Mononuclear cell (primary cell): ENCODE data around the gene LGALS12. TPM values are rescaled to one million over a fixed set of nuclear protein-coding genes. Genes with fewer than 3 reads are reported as not detected.
"Not testable (repeated sequence)": the region's sequence is repeated elsewhere in the genome, so short reads cannot be mapped to it uniquely, and the experiment has no call there.

Source experiments
- H3K27me3 ChIP-seq: 2 replicates; pipeline ENCODE4 v1.6.0; 2011; ENCODE audit warnings: low read length, control low read depth; ENCODE audit not compliant: insufficient read depth
- H3K4me1 ChIP-seq: 2 replicates; pipeline ENCODE4 v1.5.1; 2011; ENCODE audit warnings: mild to moderate bottlenecking, low read length, control low read depth; ENCODE audit not compliant: insufficient read depth
- H3K4me3 ChIP-seq: 2 replicates; pipeline ENCODE4 v1.5.1; 2011; ENCODE audit warnings: mild to moderate bottlenecking, low read length, moderate library complexity
- H3K9me3 ChIP-seq: 2 replicates; pipeline ENCODE4 v1.5.1; 2011; ENCODE audit warnings: low read depth, mild to moderate bottlenecking, control low read depth, low read length
- total RNA-seq: library from RNA; depleted of rRNA; stranded (reverse); fragments of >200 nt; gene quantifications from one replicate; pipeline ENCODE4 v1.2.3, GENCODE V29; 2012

The LGALS12 gene
- total RNA-seq, 1 donor = 6.3 TPM

DNA sequence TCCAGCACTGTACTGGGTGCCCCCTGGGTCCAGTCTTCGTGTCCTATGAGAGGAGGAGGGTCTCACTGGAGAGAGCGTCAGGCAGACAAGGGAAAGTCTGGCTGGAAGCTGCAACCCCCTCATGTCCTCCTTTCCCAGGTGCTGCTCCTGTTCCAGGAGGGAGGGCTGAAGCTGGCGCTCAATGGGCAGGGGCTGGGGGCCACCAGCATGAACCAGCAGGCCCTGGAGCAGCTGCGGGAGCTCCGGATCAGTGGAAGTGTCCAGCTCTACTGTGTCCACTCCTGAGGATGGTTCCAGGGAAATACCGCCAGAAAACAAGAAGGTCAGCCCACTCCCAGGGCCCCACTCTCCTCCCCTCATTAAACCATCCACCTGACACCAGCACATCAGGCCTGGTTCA is 10.2 kb downstream of the LGALS12 start:
- Histone ChIP-seq H3K27me3 (no peaks in the 10 kb centered on the region), H3K4me1 (no peaks in the 10 kb centered on the region), H3K9me3 (no peaks in the 10 kb centered on the region), H3K4me3 (no peak overlapping the region)

DNA sequence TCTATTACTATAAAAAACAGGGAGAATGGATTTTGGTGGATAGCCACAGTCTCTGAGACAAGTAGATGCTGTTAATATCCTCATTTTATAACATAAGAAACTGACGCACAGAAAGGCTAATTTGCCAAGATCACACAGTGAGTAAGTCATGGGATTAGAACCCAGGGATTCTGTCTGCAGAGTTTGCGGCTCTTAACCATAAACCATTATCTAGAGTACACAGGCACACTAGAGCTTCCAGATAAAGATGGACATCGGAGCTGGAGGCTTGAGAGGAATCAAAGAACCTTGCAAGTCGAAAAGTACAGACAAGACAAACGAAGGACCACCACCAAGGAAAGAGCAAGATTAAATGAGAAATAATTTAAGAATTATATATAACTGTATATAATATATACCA is 11.3 kb downstream of the LGALS12 start:
- Histone ChIP-seq H3K4me1 (peaks cover 3% of the 10 kb centered on the region), H3K27me3 (no peaks in the 10 kb centered on the region), H3K9me3 (no peaks in the 10 kb centered on the region), H3K4me3 (no peak overlapping the region)

DNA sequence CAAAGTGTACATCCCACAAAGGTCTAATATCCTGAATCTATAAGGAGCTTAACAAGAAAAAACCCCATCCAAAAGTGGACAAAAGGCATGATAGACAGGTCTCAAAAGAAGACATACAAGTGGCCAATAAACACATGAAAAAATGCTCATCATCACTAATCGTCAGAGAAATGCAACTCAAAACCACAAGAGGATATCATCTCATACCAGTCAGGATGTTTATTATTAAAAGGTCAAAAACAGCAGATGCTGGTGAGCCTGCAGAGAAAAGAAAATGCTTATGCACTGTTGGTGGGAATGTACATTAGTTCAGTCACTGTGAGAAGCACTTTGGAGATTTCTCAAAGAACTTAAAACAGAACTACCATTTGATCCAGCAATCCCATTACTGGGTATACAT is 12.7 kb downstream of the LGALS12 start:
- H3K27me3 ChIP-seq = no peaks in the 10 kb centered on the region
- peaks cover 3% of the 10 kb centered on the region for H3K4me1 ChIP-seq
- no peaks in the 10 kb centered on the region for H3K9me3 ChIP-seq
- H3K4me3 ChIP-seq = no peak overlapping the region

DNA sequence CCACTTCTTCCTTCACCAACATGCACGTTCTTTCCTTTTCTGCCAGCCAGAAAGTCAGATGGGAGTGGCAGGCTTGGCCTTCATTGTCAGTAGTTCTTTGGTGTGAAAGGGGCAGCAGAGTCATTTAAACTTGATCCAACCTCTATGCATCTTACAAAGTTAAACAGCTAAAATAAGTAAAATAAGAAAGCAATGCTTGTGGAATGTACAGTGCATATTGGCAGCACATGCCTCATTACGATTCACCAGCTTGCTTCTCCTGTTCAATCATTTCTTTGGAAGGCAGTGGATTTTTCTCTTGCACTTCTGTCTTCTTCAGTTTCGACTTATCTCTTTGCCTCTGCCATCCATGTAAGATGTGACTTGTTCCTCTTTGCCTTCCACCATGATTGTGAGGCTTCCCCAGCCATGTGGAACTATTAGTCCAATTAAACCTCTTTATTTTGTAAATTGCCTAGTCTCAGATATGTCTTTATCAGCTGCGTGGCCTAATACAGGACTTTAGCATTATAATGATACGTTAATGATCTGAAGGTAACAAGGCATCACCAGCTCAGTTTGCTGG is 14.8 kb downstream of the LGALS12 start:
- no peaks in the 10 kb centered on the region for H3K9me3 ChIP-seq
- no peaks in the 10 kb centered on the region for H3K27me3 ChIP-seq
- peaks cover 3% of the 10 kb centered on the region for H3K4me1 ChIP-seq
- no peak overlapping the region for H3K4me3 ChIP-seq

DNA sequence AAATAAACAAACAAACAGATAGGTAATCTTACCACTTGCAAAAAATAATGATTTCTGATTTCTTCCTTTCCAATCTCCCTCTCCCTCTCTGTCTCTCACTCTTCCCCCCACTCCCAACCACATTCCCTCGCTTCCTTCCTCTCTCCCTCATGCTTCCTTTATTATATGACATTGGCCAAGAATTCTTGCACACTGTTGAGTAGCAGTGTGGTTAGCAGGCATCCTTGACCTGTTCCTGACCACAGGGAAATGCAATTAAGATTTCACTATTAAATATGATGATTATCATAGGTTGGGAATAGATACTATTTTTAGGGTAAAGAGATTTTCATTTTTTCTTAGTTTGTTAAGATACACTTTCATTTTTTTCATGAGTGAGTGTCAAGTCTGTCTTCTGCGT is 16.0 kb downstream of the LGALS12 start:
- H3K27me3 ChIP-seq = no peaks in the 10 kb centered on the region
- H3K4me1 ChIP-seq = peaks cover 3% of the 10 kb centered on the region
- H3K9me3 ChIP-seq = no peaks in the 10 kb centered on the region
- no peak overlapping the region for H3K4me3 ChIP-seq

DNA sequence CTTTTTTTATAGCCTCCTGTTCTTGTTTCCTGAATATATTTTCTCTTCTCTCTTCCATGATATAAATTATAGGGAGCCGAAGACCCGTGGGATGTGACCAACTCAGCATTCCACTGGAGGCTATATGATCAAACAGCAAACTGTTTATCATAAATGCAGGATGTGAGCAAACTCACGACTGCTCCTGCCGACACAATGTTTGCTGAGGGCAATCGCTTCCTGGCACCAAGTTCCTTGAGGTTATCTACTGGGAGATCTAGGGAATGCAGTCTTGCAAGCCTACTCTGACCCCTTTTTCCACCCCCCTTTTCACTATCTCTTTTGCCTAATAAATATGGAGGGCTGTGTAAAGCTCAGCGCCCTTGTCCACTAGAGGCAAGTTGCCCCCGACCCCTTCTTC is 17.3 kb downstream of the LGALS12 start:
- no peaks in the 10 kb centered on the region for H3K27me3 ChIP-seq
- H3K4me1 ChIP-seq = peaks cover 3% of the 10 kb centered on the region
- no peaks in the 10 kb centered on the region for H3K9me3 ChIP-seq
- H3K4me3 ChIP-seq = no peak overlapping the region

DNA sequence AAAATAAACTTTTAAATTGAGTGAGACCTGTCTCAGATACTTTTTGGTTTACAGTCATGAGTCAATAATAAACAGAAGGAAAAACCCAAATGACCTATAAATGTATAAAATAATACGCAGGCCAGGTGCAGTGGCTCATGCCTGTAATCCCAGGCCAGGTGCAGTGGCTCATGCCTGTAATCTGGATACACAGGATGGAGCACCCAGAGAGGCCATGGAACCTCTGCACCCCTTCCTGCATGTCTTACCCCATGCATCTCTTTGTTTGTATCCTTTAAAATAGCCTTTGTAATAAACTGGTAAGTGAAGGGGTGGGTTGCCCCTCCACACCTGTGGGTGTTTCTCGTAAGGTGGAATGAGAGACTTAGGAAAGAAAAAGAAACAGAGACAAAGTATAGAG is 21.8 kb downstream of the LGALS12 start:
- Histone ChIP-seq H3K4me1 (peaks cover 17% of the 10 kb centered on the region), H3K4me3 (no peak overlapping the region), H3K27me3 (no peaks in the 10 kb centered on the region), H3K9me3 (no peaks in the 10 kb centered on the region)

DNA sequence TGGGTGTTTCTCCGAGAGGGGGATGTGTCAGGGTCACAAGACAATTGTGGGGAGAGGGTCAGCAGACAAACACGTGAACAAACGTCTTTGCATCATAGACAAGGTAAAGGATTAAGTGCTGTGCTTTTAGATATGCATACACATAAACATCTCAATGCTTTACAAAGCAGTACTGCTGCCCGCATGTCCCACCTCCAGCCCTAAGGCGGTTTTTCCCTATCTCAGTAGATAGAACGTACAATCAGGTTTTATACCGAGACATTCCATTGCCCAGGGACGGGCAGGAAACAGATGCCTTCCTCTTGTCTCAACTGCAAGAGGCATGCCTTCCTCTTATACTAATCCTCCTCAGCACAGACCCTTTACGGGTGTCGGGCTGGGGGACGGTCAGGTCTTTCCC is 22.3 kb downstream of the LGALS12 start:
- not testable (repeated sequence) for H3K4me3 ChIP-seq, H3K27me3 ChIP-seq, H3K9me3 ChIP-seq
- H3K4me1 ChIP-seq = peaks cover 22% of the 10 kb centered on the region

DNA sequence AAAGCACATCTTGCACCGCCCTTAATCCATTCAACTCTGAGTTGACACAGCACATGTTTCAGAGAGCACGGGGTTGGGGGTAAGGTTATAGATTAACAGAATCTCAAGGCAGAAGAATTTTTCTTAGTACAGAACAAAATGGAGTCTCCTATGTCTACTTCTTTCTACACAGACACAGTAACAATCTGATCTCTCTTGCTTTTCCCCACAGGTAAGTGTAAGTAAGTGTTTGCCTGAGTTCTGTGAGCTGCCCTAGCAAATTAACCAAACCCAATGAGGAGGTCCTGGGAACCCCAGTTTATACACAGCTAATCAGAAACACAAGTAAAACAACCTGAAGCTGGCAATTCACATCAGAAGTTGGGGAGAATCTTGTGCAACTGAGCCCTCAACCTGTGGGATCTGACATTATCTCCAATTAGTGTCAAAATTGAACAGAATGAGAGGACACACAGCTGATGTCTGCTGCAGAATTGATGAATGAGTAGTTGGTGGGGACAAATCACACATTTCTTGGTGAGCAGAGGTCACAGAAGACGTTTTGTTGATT is 22.9 kb downstream of the LGALS12 start:
- peaks cover 29% of the 10 kb centered on the region for H3K4me1 ChIP-seq
- H3K4me3 ChIP-seq, H3K9me3 ChIP-seq, H3K27me3 ChIP-seq: not testable (repeated sequence)

DNA sequence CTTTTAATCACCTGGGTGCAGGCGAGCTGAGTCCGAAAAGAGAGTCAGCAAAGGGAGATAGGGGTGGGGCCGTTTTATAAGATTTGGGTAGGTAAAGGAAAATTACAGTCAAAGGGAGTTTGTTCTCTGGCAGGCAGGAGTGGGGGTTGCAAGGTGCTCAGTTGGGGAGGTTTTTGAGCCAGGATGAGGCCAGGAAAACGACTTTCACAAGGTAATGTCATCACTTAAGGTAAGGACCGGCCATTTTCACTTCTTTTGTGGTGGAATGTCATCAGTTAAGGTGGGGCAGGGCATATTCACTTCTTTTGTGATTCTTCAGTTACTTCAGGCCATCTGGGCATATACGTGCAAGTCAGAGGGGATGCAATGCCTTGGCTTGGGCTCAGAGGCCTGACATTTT is 23.5 kb downstream of the LGALS12 start:
- H3K4me3 ChIP-seq, H3K9me3 ChIP-seq, H3K27me3 ChIP-seq: not testable (repeated sequence)
- H3K4me1 ChIP-seq = peaks cover 34% of the 10 kb centered on the region

DNA sequence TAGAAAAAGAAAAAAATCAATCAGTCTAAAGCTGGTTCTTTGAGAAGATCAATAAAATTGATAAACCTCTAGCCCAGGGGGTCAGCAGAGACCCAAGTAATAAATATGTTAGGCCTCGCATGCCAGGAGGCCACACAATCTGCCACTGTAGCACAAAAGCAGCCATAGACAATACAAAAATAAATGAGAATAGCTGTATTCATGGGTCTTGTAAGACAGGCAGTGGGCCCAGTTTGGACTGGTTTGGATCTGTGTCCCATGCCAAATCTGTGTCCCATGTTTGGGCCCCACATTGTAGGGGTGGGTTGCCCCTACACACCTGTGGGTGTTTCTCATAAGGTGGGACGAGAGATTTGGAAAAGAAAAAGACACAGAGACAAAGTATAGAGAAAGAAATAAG is 24.1 kb downstream of the LGALS12 start:
- Histone ChIP-seq H3K9me3 (no peaks in the 10 kb centered on the region), H3K4me3 (no peak overlapping the region), H3K4me1 (peaks cover 40% of the 10 kb centered on the region), H3K27me3 (no peaks in the 10 kb centered on the region)

DNA sequence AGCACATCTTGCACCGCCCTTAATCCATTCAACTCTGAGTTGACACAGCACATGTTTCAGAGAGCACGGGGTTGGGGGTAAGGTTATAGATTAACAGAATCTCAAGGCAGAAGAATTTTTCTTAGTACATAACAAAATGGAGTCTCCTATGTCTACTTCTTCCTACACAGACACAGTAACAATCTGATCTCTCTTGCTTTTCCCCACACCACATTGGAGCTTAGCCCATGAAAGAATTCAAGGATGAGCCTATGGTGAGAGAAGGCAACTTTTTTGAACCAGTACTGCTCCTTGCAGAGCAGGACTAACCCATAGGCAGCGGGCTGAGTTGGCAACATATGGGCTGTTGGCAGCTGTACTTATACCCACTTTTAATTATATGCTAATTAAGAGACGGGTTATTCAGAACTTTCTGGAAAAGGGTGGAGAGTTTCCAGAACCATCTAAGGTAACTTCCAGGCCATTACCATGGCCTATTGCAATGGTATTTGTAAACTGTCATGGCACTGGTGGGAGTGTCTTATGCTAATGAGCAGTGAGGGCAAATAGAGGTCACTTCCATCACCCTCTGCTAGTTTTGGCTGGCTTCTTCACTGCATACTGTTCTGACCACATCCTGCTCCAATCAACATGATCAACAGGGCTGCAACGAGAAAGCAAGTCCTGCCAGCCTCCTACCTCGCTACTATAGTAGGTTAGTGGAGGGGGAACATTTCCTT is 25.3 kb downstream of the LGALS12 start:
- H3K27me3 ChIP-seq, H3K4me3 ChIP-seq, H3K9me3 ChIP-seq: not testable (repeated sequence)
- H3K4me1 ChIP-seq = peaks cover 52% of the 10 kb centered on the region

DNA sequence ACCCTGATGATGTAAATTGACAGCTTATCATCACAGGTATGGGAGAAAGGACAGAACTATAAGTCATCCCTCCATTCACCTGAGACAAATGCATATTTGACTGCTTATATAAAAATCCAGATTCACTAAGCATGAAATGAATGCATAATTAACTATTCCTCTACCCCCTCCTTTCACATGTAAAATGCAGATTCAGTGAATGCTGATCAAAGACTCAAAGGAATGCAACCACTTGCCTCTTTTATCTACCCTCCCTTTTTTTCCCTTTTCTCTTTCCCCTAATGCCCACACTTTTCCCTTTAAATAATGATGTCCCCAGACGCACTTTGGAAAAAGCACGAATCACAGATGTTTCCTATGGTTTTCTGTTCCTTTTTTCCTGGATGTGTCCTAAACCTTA is 26.2 kb downstream of the LGALS12 start:
- peaks cover 61% of the 10 kb centered on the region for H3K4me1 ChIP-seq
- no peaks in the 10 kb centered on the region for H3K9me3 ChIP-seq
- H3K4me3 ChIP-seq = no peak overlapping the region
- H3K27me3 ChIP-seq = no peaks in the 10 kb centered on the region

DNA sequence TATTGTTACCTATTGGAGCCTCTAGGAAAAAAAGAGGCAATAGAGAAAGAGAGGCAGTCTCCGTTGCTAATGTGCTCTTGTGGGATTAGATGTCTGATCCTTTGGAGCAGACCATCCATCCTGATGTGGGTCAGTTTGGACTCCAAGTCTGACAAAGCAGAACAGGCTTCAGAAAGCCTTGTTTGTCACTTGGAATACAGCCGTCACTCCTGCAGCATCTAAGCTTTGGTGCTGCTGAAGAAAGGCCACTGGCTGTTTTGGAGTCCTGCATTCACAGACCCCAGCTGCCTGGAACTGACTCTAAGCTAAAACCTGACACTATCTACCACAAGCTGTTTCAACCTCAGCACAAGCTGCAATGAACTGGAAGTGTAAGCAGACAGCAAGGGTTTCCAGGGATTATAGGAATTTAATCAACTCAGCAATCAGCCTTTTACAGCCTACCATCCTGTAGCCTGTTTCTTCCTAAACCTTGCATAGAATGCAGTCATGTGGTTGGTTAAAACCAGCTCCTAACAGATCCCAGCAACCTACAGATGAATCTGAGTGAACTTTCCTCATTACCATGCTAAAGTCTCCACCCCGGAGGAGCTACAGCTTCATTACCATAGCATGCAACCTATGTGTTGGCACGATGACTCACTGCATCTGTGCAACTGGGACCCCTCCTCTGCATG is 27.1 kb downstream of the LGALS12 start:
- Histone ChIP-seq H3K9me3 (no peaks in the 10 kb centered on the region), H3K4me3 (no peak overlapping the region), H3K27me3 (no peaks in the 10 kb centered on the region), H3K4me1 (peaks cover 69% of the 10 kb centered on the region)

DNA sequence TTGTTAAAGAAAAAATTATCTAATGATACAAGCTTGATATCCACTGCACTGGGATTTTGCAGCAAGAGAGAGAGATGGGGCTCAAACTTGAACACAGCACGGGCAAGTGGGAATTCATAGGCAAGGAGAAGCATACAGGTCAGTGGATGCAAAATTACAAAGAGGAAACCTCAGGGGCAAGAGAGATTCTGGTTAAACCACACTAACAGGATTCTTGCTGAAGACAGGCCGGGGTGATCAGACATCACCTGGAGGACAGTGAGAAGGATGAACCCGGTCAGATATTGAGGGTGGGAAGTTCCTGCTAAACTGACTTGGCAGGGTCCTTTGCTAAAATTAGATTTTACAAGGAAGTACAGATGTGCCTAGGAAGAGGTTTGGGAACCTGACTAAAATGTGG is 28.2 kb downstream of the LGALS12 start:
- Histone ChIP-seq H3K4me3 (no peak overlapping the region), H3K9me3 (no peaks in the 10 kb centered on the region), H3K4me1 (peaks cover 81% of the 10 kb centered on the region), H3K27me3 (no peaks in the 10 kb centered on the region)
